ENCODE measurements around the gene ISLR2. TPM values are rescaled to one million over a fixed set of nuclear protein-coding genes. Genes with fewer than 3 reads are reported as not detected.

ISLR2 gene
- total and polyA plus RNA-seq, 2 experiments from 2014 or later = 0.13 TPM; not detected in 1

DNA sequence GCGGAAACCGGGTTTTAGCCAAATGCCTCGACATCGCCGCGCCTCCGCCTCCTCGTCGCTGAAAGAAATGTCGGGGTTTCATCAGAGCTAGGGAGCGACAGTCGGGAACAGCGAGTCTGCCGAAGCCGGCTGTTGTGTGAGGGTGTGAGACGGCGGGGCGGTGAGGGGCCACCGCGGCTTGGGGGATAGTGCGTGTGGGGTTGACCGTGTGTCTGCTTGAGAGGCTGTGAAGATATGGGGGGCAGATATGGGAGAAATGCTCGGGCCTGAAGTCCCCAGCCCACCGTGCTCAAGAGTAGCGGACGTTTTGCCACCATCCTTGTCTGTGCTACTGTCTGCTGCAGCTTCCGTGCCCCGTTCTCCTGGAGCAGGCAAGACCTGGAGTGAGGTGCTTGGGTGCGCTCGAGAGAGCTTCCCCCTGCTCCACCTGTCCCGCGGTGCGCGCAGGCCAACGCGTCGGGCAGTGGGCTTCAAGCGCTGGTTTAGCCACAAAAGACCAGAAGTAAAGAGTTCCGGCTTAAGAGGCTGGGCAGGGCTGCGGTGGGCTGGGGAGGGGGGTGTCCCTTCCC, 716 bp upstream of the ISLR2 start:
- Histone ChIP-seq H3K9me3 (ENCODE audit: low read depth) (no peaks in the 10 kb centered on the region), H3K4me2 (peak overlapping the region; percentile 89), H3K27me3 (peaks cover 86% of the 10 kb centered on the region), H4K20me1 (ENCODE audit: insufficient read depth, poor library complexity, severe bottlenecking) (no peaks in the 10 kb centered on the region), H3K9me2 (replicated peaks; ENCODE audit: insufficient read depth) (no peaks in the 10 kb centered on the region), H3K36me3 (replicated peaks; ENCODE audit: insufficient read depth, low read depth) (no peaks in the 10 kb centered on the region), H3K4me1 (ENCODE audit: insufficient read depth) (peaks cover 22% of the 10 kb centered on the region), H2AFZ (no peak overlapping the region), H3K27ac (no peak overlapping the region), H3K79me2 (no peaks in the 10 kb centered on the region), H3K4me3 (no peak overlapping the region)
- peak; percentile 96 for TF ChIP-seq EZH2 (IDR thresholded peaks at IDR 0.05; ENCODE audit: borderline replicate concordance)
- no peak for TF ChIP-seq EZH2phosphoT487 (IDR thresholded peaks at IDR 0.05; ENCODE audit: low read depth, severe bottlenecking, unreplicated experiment)
- DNase-seq (ENCODE audit: low spot score) = no peak
- WGBS (ENCODE audit: low lambda C conversion rate, missing lambda C conversion rate) = 2% methylated on average over 38 of the region's 40 CpGs

DNA sequence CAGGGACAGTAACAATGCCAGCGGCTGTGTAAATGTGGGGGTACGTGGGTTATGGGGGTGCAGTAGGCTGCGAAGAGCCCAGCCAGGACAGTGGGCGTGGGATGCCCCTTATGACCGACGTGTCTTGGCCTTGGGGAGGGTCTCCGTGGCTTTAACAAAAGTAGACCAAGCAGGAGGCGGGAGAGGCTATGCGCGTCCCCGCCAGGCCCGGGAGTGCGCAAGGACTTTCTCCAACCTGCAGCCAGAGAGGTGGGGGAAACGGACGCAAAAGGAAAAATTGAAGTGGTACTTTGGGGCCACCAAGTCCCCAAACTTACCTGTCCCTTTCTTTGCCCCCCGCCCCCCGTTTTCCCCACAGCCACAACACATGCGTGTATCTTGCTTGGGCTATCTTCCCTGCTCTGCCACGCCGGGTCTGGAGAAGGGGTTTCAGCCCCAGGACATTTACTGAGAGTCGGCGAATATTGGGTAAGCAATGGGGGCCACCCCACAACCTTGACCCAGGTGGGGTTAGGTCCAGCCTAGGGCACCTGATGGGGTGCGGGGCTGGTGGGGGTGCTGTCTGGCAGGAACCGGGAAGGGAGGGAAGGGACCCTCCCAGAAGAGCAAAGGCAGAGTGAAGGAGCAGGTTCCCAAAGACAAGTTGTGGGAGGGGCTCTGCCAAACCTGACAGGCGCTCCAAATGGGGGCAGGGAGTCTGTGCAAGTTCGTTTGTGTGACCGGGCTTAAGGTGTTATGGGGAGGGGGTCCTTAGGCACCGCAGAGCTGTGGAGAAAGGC, 652 bp downstream of the ISLR2 start:
- H3K4me1 ChIP-seq (ENCODE audit: insufficient read depth) = peaks cover 29% of the 10 kb centered on the region
- no peaks in the 10 kb centered on the region for H4K20me1 ChIP-seq (ENCODE audit: insufficient read depth, poor library complexity, severe bottlenecking)
- 10% methylated on average over 27 of the region's 28 CpGs for WGBS (ENCODE audit: low lambda C conversion rate, missing lambda C conversion rate)
- peaks cover 88% of the 10 kb centered on the region for H3K27me3 ChIP-seq
- H3K9me3 ChIP-seq (ENCODE audit: low read depth) = no peaks in the 10 kb centered on the region
- no peak overlapping the region for H3K4me3 ChIP-seq
- H3K9me2 ChIP-seq (replicated peaks; ENCODE audit: insufficient read depth) = no peaks in the 10 kb centered on the region
- H3K27ac ChIP-seq = no peak overlapping the region
- TF ChIP-seq, protein P1, sequence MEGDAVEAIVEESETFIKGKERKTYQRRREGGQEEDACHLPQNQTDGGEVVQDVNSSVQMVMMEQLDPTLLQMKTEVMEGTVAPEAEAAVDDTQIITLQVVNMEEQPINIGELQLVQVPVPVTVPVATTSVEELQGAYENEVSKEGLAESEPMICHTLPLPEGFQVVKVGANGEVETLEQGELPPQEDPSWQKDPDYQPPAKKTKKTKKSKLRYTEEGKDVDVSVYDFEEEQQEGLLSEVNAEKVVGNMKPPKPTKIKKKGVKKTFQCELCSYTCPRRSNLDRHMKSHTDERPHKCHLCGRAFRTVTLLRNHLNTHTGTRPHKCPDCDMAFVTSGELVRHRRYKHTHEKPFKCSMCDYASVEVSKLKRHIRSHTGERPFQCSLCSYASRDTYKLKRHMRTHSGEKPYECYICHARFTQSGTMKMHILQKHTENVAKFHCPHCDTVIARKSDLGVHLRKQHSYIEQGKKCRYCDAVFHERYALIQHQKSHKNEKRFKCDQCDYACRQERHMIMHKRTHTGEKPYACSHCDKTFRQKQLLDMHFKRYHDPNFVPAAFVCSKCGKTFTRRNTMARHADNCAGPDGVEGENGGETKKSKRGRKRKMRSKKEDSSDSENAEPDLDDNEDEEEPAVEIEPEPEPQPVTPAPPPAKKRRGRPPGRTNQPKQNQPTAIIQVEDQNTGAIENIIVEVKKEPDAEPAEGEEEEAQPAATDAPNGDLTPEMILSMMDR (IDR thresholded peaks at IDR 0.05; ENCODE audit: poor library complexity) = no peak
- TF ChIP-seq EZH2phosphoT487 (IDR thresholded peaks at IDR 0.05; ENCODE audit: low read depth, severe bottlenecking, unreplicated experiment) (no peak), EZH2 (IDR thresholded peaks at IDR 0.05; ENCODE audit: borderline replicate concordance) (no peak)
- H2AFZ ChIP-seq = no peak overlapping the region
- no peak for DNase-seq (ENCODE audit: low spot score)
- no peaks in the 10 kb centered on the region for H3K79me2 ChIP-seq
- no peaks in the 10 kb centered on the region for H3K36me3 ChIP-seq (replicated peaks; ENCODE audit: insufficient read depth, low read depth)
- peak overlapping the region; percentile 89 for H3K4me2 ChIP-seq

DNA sequence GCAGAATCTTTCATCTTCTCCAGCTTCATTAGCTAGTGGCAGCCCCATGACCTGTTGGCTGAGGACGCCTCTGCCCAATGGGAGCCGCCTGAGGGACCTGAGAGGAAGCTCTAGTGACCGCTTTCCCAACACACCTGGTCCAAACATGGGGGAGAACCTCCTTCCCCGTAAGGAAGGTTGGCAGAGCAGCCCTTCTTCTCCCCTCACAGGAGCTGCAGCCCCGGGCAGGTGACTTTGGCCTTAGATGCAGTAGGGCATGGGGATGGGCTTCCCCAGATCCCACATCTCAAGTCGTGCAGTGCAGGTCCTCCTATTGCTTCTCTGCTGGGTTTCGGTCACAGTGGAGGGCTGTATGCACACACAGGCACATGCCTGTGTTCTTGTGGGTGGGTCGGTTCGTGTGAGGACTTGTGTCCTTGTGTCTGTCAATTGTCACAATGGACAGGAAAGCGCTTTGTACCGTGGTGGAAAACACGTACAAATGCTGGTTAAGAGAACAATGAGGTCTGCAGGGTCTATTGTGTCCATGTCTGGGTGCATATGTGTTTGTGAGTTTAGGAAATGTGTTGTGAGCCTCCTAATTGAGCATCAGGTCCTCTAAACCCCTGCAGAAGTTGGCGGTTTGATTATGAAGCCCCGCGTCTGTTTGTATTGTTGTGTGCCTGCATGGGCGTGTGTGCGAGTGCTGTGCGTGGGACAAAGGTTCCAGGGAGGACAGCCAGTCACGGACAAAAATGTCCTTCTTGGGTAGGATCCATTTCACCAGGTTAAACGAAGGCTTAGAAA, 1.4 kb downstream of the ISLR2 start:
- H2AFZ ChIP-seq = no peak overlapping the region
- DNase-seq (ENCODE audit: low spot score) = no peak
- no peaks in the 10 kb centered on the region for H3K9me3 ChIP-seq (ENCODE audit: low read depth)
- no peaks in the 10 kb centered on the region for H3K79me2 ChIP-seq
- peaks cover 36% of the 10 kb centered on the region for H3K4me1 ChIP-seq (ENCODE audit: insufficient read depth)
- no peak overlapping the region for H3K4me2 ChIP-seq
- H3K36me3 ChIP-seq (replicated peaks; ENCODE audit: insufficient read depth, low read depth) = no peaks in the 10 kb centered on the region
- TF ChIP-seq EZH2 (IDR thresholded peaks at IDR 0.05; ENCODE audit: borderline replicate concordance) (no peak), EZH2phosphoT487 (IDR thresholded peaks at IDR 0.05; ENCODE audit: low read depth, severe bottlenecking, unreplicated experiment) (peak; percentile 11)
- TF ChIP-seq, protein P1 (IDR thresholded peaks at IDR 0.05; ENCODE audit: poor library complexity) = no peak
- H3K4me3 ChIP-seq = no peak overlapping the region
- no peak overlapping the region for H3K27ac ChIP-seq
- H3K27me3 ChIP-seq = peaks cover 93% of the 10 kb centered on the region
- H4K20me1 ChIP-seq (ENCODE audit: insufficient read depth, poor library complexity, severe bottlenecking) = no peaks in the 10 kb centered on the region
- WGBS (ENCODE audit: low lambda C conversion rate, missing lambda C conversion rate) = 25% methylated on average over 20 of the region's 20 CpGs
- H3K9me2 ChIP-seq (replicated peaks; ENCODE audit: insufficient read depth) = no peaks in the 10 kb centered on the region
